Neural crest cell (in vitro differentiated cells): ENCODE measurements around the gene GSDME. TPM values are rescaled to one million over a fixed set of nuclear protein-coding genes. Genes with fewer than 3 reads are reported as not detected.

Experiments
- DNase-seq: peaks from one replicate; pipeline ENCODE4 v3.0.0; 2021; ENCODE audit warnings: low read depth, mixed read lengths, low spot score
- H3K27ac Mint-ChIP-seq: one replicate; pipeline ENCODE4 v1.8.0; 2021; ENCODE audit warnings: mild to moderate bottlenecking, mixed read lengths; ENCODE audit not compliant: unreplicated experiment
- H3K27me3 Mint-ChIP-seq: 2 replicates; pipeline ENCODE4 v1.8.0; 2021; ENCODE audit warnings: low read depth, mild to moderate bottlenecking, mixed read lengths
- H3K36me3 Mint-ChIP-seq: 2 replicates; pipeline ENCODE4 v1.8.0; 2021; ENCODE audit warnings: low read depth, mild to moderate bottlenecking, mixed read lengths
- H3K4me1 Mint-ChIP-seq: 2 replicates; pipeline ENCODE4 v1.8.0; 2021; ENCODE audit warnings: mixed read lengths
- H3K4me3 Mint-ChIP-seq: one replicate; pipeline ENCODE4 v1.8.0; 2021; ENCODE audit warnings: mild to moderate bottlenecking, mixed read lengths
- H3K9me3 Mint-ChIP-seq: 2 replicates; pipeline ENCODE4 v1.8.0; 2021; ENCODE audit warnings: mixed read lengths
- long read RNA-seq: library from polyadenylated mRNA; unstranded; transcript quantifications from one replicate; pipeline ENCODE4 v2.0.0, GENCODE V29; 2020
- total RNA-seq: library from RNA; stranded (reverse); gene quantifications from 2 replicates; pipeline ENCODE4 v1.2.1, GENCODE V29; 2021
- TF ChIP-seq, protein P1 (sequence below): fragments of 200-600 bp; sonication (generic); conservative IDR thresholded peaks from 2 replicates; pipeline ENCODE4 v1.5.0; 2021; ENCODE audit warnings: antibody characterized with exemption, mild to moderate bottlenecking

Gene GSDME
- 18.9 and 21.9 TPM in 2 replicates for total RNA-seq
- long read RNA-seq, full-length matches to known transcripts: 62 of 84 reads
- long read RNA-seq, partial matches to known transcripts: 13 of 84 reads
- long read RNA-seq, other reads (novel, unspliced or antisense): 9 of 84 reads

DNA sequence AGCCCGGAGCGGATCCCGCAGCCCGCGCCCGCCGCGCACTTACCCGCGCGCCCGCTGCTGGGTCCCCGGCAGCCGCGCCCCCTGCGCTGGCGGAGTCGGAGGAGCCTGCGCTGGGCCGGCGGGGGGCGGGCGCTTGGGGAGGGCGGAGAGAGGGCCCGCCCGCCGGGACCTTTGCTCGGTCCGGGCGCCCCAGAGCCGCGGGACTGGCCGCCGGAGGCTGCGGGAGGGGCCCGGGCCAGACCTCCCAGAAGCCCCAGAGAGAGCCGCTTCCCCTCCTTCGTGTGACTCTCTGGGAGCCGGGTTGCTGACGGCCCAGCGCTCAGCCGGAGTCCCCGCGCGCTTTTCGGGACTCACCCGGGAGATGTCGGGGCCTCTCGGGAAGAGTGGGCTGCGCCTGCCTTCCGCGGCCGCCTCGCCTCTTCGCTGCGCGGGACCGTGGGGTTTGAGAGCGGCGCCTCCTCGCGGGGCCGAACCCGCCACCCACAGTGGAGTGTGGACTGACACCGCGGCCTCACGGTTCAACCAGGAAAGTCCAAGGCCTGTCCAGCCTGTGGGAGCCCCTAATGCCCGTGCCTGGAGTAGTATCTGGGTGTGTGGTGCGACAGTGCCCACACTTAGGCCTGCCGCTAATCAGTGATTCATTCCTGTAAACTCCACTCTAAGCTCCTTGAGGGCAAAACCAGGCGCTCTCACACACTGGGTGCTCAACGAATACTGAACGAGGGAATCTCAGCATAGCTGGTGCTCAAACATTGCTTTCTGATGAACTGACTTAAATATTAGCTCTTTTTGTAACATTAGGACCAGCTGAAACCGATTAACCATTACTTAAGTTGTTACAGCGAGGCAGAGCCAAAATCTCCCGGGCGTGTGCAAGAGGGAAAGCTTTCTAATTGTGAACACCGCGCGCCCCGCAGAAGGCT, at the start of gene GSDME:
Gene GSDME (minus strand): TSS at position 112 of the 923 bp plus-strand sequence. CDS start 7,690 bp downstream, outside the sequence.
- peak; percentile 55 for DNase-seq

DNA sequence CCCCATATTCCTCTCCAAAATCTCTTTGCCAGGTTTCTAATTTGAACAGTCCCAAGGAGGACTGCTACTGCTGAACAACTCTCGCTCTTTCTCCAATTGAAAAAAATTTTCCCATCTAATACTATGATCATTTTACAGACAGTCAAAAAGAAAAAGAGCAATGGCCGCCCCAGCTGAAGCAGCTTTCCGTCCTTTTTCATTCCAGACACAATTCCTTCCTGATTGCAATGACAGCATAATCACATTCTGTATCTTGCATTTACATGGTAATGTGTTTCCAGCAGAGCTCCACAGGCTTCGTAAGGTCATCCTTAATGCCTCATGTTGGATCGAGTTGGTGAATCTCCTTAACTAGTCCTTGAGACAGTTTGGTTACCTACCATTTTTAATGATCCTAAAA, 45.0 kb upstream of the GSDME start:
- Mint-ChIP-seq H3K27ac (no peak overlapping the region), H3K36me3 (peaks cover 11% of the 10 kb centered on the region), H3K9me3 (no peaks in the 10 kb centered on the region), H3K27me3 (no peaks in the 10 kb centered on the region), H3K4me3 (no peak overlapping the region), H3K4me1 (peaks cover 6% of the 10 kb centered on the region)
- TF ChIP-seq, protein P1, sequence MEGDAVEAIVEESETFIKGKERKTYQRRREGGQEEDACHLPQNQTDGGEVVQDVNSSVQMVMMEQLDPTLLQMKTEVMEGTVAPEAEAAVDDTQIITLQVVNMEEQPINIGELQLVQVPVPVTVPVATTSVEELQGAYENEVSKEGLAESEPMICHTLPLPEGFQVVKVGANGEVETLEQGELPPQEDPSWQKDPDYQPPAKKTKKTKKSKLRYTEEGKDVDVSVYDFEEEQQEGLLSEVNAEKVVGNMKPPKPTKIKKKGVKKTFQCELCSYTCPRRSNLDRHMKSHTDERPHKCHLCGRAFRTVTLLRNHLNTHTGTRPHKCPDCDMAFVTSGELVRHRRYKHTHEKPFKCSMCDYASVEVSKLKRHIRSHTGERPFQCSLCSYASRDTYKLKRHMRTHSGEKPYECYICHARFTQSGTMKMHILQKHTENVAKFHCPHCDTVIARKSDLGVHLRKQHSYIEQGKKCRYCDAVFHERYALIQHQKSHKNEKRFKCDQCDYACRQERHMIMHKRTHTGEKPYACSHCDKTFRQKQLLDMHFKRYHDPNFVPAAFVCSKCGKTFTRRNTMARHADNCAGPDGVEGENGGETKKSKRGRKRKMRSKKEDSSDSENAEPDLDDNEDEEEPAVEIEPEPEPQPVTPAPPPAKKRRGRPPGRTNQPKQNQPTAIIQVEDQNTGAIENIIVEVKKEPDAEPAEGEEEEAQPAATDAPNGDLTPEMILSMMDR: no peak
- DNase-seq: no peak

More for the DNA sequence above, at the start of gene GSDME:
- Mint-ChIP-seq H3K4me1 (peaks cover 12% of the 10 kb centered on the region), H3K27ac (peak within 1 kb of the TSS; percentile 92), H3K4me3 (peak within 1 kb of the TSS; percentile 94), H3K27me3 (peaks cover 5% of the 10 kb centered on the region), H3K36me3 (no peaks in the 10 kb centered on the region), H3K9me3 (no peaks in the 10 kb centered on the region)
- TF ChIP-seq, protein P1: no peak

DNA sequence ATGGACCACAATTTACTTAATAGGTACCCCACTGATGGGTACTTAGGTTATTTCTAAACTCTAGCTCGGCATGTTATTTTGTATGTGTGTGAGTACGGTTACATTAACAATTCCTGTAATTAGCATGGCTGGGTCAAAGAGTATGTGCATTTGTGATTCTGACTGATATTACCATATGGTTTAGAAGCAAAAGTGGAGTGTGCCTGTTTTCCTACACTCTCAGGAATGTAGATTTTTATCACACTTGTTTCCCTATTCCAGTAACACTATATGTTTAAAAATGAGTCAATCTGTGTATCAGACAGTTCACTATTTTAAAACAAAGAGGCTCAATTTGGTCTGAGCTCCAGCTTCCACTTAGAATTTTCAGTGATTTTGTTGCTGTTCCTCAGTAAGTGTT, 44.6 kb upstream of the GSDME start:
- Mint-ChIP-seq H3K4me3 (no peak overlapping the region), H3K4me1 (peaks cover 6% of the 10 kb centered on the region), H3K27ac (no peak overlapping the region), H3K27me3 (no peaks in the 10 kb centered on the region), H3K9me3 (no peaks in the 10 kb centered on the region), H3K36me3 (peaks cover 11% of the 10 kb centered on the region)
- TF ChIP-seq, protein P1: no peak
- no peak for DNase-seq

DNA sequence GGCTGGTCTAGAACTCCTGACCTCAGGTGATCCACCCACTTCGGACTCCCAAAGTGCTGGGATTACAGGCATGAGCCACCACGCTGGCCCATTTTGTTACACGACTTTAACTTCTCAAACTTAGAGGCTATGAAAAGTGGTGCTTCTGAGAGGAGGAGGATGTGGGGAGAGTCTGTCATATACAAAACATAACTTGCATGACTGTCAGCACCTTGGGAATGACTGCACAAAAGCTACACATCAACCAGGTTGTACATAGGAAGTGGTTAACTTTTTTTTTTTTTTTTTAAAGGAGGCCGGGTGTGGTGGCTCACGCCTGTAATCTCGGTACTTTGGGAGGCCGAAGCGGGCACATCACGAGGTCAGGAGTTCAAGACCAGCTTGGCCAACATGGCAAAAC, 43.4 kb upstream of the GSDME start:
- no peak for DNase-seq
- no peaks in the 10 kb centered on the region for H3K27me3 Mint-ChIP-seq

DNA sequence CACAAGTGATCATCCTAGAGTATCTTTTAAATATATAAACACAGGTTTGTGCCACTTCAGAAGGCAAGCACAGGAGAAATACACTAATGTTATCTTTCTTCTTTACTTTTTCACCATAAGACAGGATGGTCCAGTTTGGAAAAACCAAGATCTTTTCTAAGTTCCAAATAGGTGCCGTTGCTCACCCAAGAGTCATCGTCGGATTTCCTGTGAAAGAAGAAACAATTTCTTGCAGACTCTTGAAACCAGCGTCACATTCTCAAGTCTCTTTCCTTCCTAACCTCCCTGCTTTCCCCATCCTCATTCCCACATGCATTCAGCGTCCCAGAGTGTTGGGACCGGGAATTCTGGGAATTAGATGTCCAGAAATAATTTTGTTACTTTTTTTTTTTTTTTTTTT, 42.8 kb upstream of the GSDME start:
- DNase-seq: no peak
- Mint-ChIP-seq H3K27me3 (no peaks in the 10 kb centered on the region), H3K9me3 (no peaks in the 10 kb centered on the region), H3K4me1 (peaks cover 11% of the 10 kb centered on the region), H3K4me3 (no peak overlapping the region), H3K27ac (no peak overlapping the region), H3K36me3 (peaks cover 11% of the 10 kb centered on the region)
- TF ChIP-seq, protein P1: no peak

More for the DNA sequence above, 43.4 kb upstream of the GSDME start:
- H3K4me3 Mint-ChIP-seq: no peak overlapping the region
- H3K4me1 Mint-ChIP-seq: peaks cover 8% of the 10 kb centered on the region
- TF ChIP-seq, protein P1: no peak
- H3K9me3 Mint-ChIP-seq: no peaks in the 10 kb centered on the region
- no peak overlapping the region for H3K27ac Mint-ChIP-seq
- peaks cover 11% of the 10 kb centered on the region for H3K36me3 Mint-ChIP-seq
